ENCODE measurements around the gene SFTPA2.
"Not testable (repeated sequence)": the region's sequence is repeated elsewhere in the genome, so short reads cannot be mapped to it uniquely, and the experiment has no call there.

SFTPA2 gene

GRCh38 chr10:79556961-79557360 lies 3.2 kb downstream of the SFTPA2 start:
- DNase-seq: not testable (repeated sequence)

GRCh38 chr10:79555354-79556309 lies 4.6 kb downstream of the SFTPA2 start:
- DNase-seq: no peak

GRCh38 chr10:79552143-79552542 lies 8.1 kb downstream of the SFTPA2 start:
- no peak for DNase-seq

- DNase-seq: no peak
Measured at GRCh38 chr10:79547973-79548372, 12.2 kb downstream of the SFTPA2 start.

GRCh38 chr10:79547128-79547527 lies 13.1 kb downstream of the SFTPA2 start:
- peak; percentile 32 for DNase-seq

GRCh38 chr10:79544926-79545659 lies 15.1 kb downstream of the SFTPA2 start:
- not testable (repeated sequence) for DNase-seq

- DNase-seq: not testable (repeated sequence)
Measured at GRCh38 chr10:79544408-79544807, 15.8 kb downstream of the SFTPA2 start.

GRCh38 chr10:79542626-79543025 lies 17.6 kb downstream of the SFTPA2 start:
- DNase-seq: no peak

GRCh38 chr10:79540930-79541329 lies 19.3 kb downstream of the SFTPA2 start:
- not testable (repeated sequence) for DNase-seq

GRCh38 chr10:79538311-79538710 lies 21.9 kb downstream of the SFTPA2 start:
- not testable (repeated sequence) for DNase-seq

GRCh38 chr10:79533903-79534175 lies 26.4 kb downstream of the SFTPA2 start:
- DNase-seq: not testable (repeated sequence)

- DNase-seq: not testable (repeated sequence)
Measured at GRCh38 chr10:79533142-79533902, 26.9 kb downstream of the SFTPA2 start.

- DNase-seq: not testable (repeated sequence)
Measured at GRCh38 chr10:79528261-79528660, 31.9 kb downstream of the SFTPA2 start.

- DNase-seq: not testable (repeated sequence)
Measured at GRCh38 chr10:79525049-79525710, 35.0 kb downstream of the SFTPA2 start.

- DNase-seq: not testable (repeated sequence)
Measured at GRCh38 chr10:79523157-79523853, 36.9 kb downstream of the SFTPA2 start.

GRCh38 chr10:79522464-79522863 lies 37.7 kb downstream of the SFTPA2 start:
- DNase-seq: not testable (repeated sequence)

- DNase-seq: not testable (repeated sequence)
Measured at GRCh38 chr10:79521751-79522150, 38.5 kb downstream of the SFTPA2 start.

GRCh38 chr10:79517567-79517966 lies 42.6 kb downstream of the SFTPA2 start:
- DNase-seq: not testable (repeated sequence)

GRCh38 chr10:79516532-79517205 lies 43.5 kb downstream of the SFTPA2 start:
- DNase-seq: not testable (repeated sequence)

- DNase-seq: peak; percentile 22
Measured at GRCh38 chr10:79511891-79512583, 48.2 kb downstream of the SFTPA2 start, which contains the start of gene EIF5AL1. EIF5AL1 (plus strand) TSS chr10:79512533; CDS start chr10:79512650, 117 bp downstream.

Measured in NCI-H510A treated with DMSO at 0.1 percent for 48 hours (cell line).